ENCODE data around the gene SLX4. TPM values are rescaled to one million over a fixed set of nuclear protein-coding genes. Genes with fewer than 3 reads are reported as not detected.

The SLX4 gene
- total and polyA plus RNA-seq, 12 donors = 1.1 to 4.4 (median 2.9) TPM

GRCh38 chr16:3580251-3580651 lies 31.2 kb downstream of the SLX4 start:
- 83 to 87% methylated on average over 11 of the region's 11 CpGs for WGBS, 2 donors
- no peaks in the 10 kb centered on the region for H3K9me3 ChIP-seq

GRCh38 chr16:3579776-3580175 lies 31.6 kb downstream of the SLX4 start:
- DNase-seq = no peak
- peaks cover 0 to 22% (median 0%) of the 10 kb centered on the region in 7 donors for H3K27me3 ChIP-seq

More at GRCh38 chr16:3580251-3580651, 31.2 kb downstream of the SLX4 start:
- Histone ChIP-seq H3K27me3 (peaks cover 0 to 22% (median 0%) of the 10 kb centered on the region in 7 donors), H3K27ac (no peak overlapping the region), H3K4me3 (no peak overlapping the region), H3K36me3 (peaks cover 0 to 30% (median 4%) of the 10 kb centered on the region in 9 donors), H3K4me1 (peaks cover 0 to 40% (median 0%) of the 10 kb centered on the region in 9 donors)
- intact Hi-C loops (cut with DNase I) = no loop called here
- no peak for TF ChIP-seq CTCF (IDR thresholded peaks at IDR 0.05)
- ATAC-seq (no peak), DNase-seq (no peak)

GRCh38 chr16:3578610-3579551 lies 32.5 kb downstream of the SLX4 start:
- H3K4me1 ChIP-seq = peaks cover 0 to 40% (median 0%) of the 10 kb centered on the region in 9 donors
- ATAC-seq (peak in 1 of 8 donors; percentile 9), DNase-seq (no peak)
- no peaks in the 10 kb centered on the region for H3K9me3 ChIP-seq
- peaks cover 0 to 22% (median 0%) of the 10 kb centered on the region in 7 donors for H3K27me3 ChIP-seq
- no peak overlapping the region for H3K4me3 ChIP-seq
- WGBS, 2 donors = 52% methylated on average over 20 of the region's 20 CpGs
- TF ChIP-seq CTCF (IDR thresholded peaks at IDR 0.05) = no peak
- H3K36me3 ChIP-seq = peaks cover 0 to 23% (median 4%) of the 10 kb centered on the region in 9 donors
- intact Hi-C loops (cut with DNase I) = no loop called here
- H3K27ac ChIP-seq = peak overlapping the region in 1 of 10 donors; percentile 86

More at GRCh38 chr16:3579776-3580175, 31.6 kb downstream of the SLX4 start:
- no peak overlapping the region for H3K4me3 ChIP-seq
- peaks cover 0 to 30% (median 4%) of the 10 kb centered on the region in 9 donors for H3K36me3 ChIP-seq
- intact Hi-C loops (cut with DNase I) = no loop called here
- ATAC-seq = no peak
- WGBS, 2 donors = 95 to 96% methylated on average over 7 of the region's 7 CpGs
- H3K4me1 ChIP-seq = peaks cover 0 to 40% (median 0%) of the 10 kb centered on the region in 9 donors
- TF ChIP-seq CTCF (IDR thresholded peaks at IDR 0.05) = no peak
- H3K27ac ChIP-seq = peak overlapping the region in 1 of 10 donors; percentile 34
- no peaks in the 10 kb centered on the region for H3K9me3 ChIP-seq

GRCh38 chr16:3578121-3578520 lies 33.3 kb downstream of the SLX4 start:
- ATAC-seq (no peak), DNase-seq (no peak)
- H3K27ac ChIP-seq = peak overlapping the region in 1 of 10 donors; percentile 86
- H3K9me3 ChIP-seq = no peaks in the 10 kb centered on the region
- peaks cover 0 to 22% (median 0%) of the 10 kb centered on the region in 7 donors for H3K27me3 ChIP-seq
- WGBS, 2 donors = 74 to 83% methylated on average over 8 of the region's 8 CpGs
- TF ChIP-seq CTCF (IDR thresholded peaks at IDR 0.05) = no peak
- intact Hi-C loops (cut with DNase I) = no loop called here
- peak overlapping the region in 1 of 10 donors; percentile 53 for H3K4me3 ChIP-seq
- peaks cover 0 to 15% (median 3%) of the 10 kb centered on the region in 9 donors for H3K36me3 ChIP-seq
- peaks cover 0 to 40% (median 0%) of the 10 kb centered on the region in 9 donors for H3K4me1 ChIP-seq
